SK-N-SH treated with all-trans-retinoic acid at 6 μM for 48 hours (cell line): ENCODE data around the gene MEIS1.
A peak's percentile ranks its signal among the peaks of the same experiment; 100 is the strongest.

Experiments used
- ATAC-seq: fragments of 200-7000 bp; cut with Tn5 transposase; 3 replicates; pipeline ENCODE4 v1.9.1; 2020; ENCODE audit warnings: mild to moderate bottlenecking, moderate library complexity
- ARNTL ChIP-seq: fragments of 450-650 bp; formaldehyde crosslinking; IDR thresholded peaks from 2 replicates; pipeline ENCODE4 v1.5.0; 2020; ENCODE audit warnings: low read depth, mild to moderate bottlenecking, moderate library complexity, borderline replicate concordance
- BACH2 ChIP-seq: fragments of 250-450 bp; sonication (Bioruptor Pico); IDR thresholded peaks from 2 replicates; pipeline ENCODE4 v1.9.0; 2021; ENCODE audit warnings: mild to moderate bottlenecking, borderline replicate concordance
- CREB5 ChIP-seq: fragments of 250-450 bp; sonication (Bioruptor Pico); IDR thresholded peaks from 2 replicates; pipeline ENCODE4 v1.5.1; 2020; ENCODE audit warnings: low read depth, mild to moderate bottlenecking, moderate library complexity
- CSDC2 ChIP-seq: fragments of 250-450 bp; sonication (Bioruptor Pico); IDR thresholded peaks from 2 replicates; pipeline ENCODE4 v1.5.0; 2020; ENCODE audit warnings: mild to moderate bottlenecking, moderate library complexity
- CSRNP3 ChIP-seq: fragments of 250-450 bp; sonication (Bioruptor Pico); IDR thresholded peaks from 2 replicates; pipeline ENCODE4 v1.5.1; 2021; ENCODE audit warnings: mild to moderate bottlenecking, moderate library complexity
- ESRRG ChIP-seq: fragments of 250-450 bp; sonication (Bioruptor Pico); IDR thresholded peaks from 2 replicates; pipeline ENCODE4 v1.6.1; 2021; ENCODE audit warnings: mild to moderate bottlenecking
- GLIS3 ChIP-seq: fragments of 250-450 bp; sonication (Bioruptor Pico); IDR thresholded peaks from 2 replicates; pipeline ENCODE4 v1.5.0; 2020; ENCODE audit warnings: mild to moderate bottlenecking, moderate library complexity
- ISL1 ChIP-seq: fragments of 250-450 bp; sonication (Bioruptor Pico); IDR thresholded peaks from 2 replicates; pipeline ENCODE4 v2.1.2; 2022; ENCODE audit warnings: mild to moderate bottlenecking, moderate library complexity
- OSR1 ChIP-seq: fragments of 250-450 bp; sonication (Bioruptor Pico); IDR thresholded peaks from 2 replicates; pipeline ENCODE4 v1.8.0; 2022; ENCODE audit warnings: moderate library complexity, mild to moderate bottlenecking, inconsistent platforms
- PATZ1 ChIP-seq: fragments of 250-450 bp; sonication (Bioruptor Pico); IDR thresholded peaks from 2 replicates; pipeline ENCODE4 v1.8.0; 2020; ENCODE audit warnings: mild to moderate bottlenecking, moderate library complexity, borderline replicate concordance
- POU6F1 ChIP-seq: fragments of 250-450 bp; sonication (Bioruptor Pico); IDR thresholded peaks from 2 replicates; pipeline ENCODE4 v1.8.0; 2021; ENCODE audit warnings: low read depth, mild to moderate bottlenecking, moderate library complexity, borderline replicate concordance
- RARB ChIP-seq: fragments of 250-450 bp; sonication (Bioruptor Pico); IDR thresholded peaks from 2 replicates; pipeline ENCODE4 v1.8.0; 2021; ENCODE audit warnings: mild to moderate bottlenecking, moderate library complexity
- TCF4 ChIP-seq: fragments of 250-450 bp; sonication (Bioruptor Pico); IDR thresholded peaks from 2 replicates; pipeline ENCODE4 v1.8.0; 2021; ENCODE audit warnings: mild to moderate bottlenecking, moderate library complexity, borderline replicate concordance
- TOX ChIP-seq: fragments of 250-450 bp; sonication (Bioruptor Pico); IDR thresholded peaks from 2 replicates; pipeline ENCODE4 v1.8.0; 2021; ENCODE audit warnings: mild to moderate bottlenecking, moderate library complexity, borderline replicate concordance
- ZC3H10 ChIP-seq: fragments of 250-450 bp; sonication (Bioruptor Pico); IDR thresholded peaks from 2 replicates; pipeline ENCODE4 v1.5.1; 2021; ENCODE audit warnings: mild to moderate bottlenecking, moderate library complexity
- ZFP3 ChIP-seq: fragments of 250-450 bp; sonication (Bioruptor Pico); IDR thresholded peaks from 2 replicates; pipeline ENCODE4 v1.5.0; 2020; ENCODE audit warnings: mild to moderate bottlenecking, moderate library complexity
- ZFP30 ChIP-seq: fragments of 450-650 bp; formaldehyde crosslinking; IDR thresholded peaks from 2 replicates; pipeline ENCODE4 v1.5.0; 2022; ENCODE audit warnings: mild to moderate bottlenecking, moderate library complexity
- ZNF565 ChIP-seq: fragments of 450-650 bp; formaldehyde crosslinking; conservative IDR thresholded peaks from 2 replicates; pipeline ENCODE4 v1.5.0; 2020; ENCODE audit warnings: low read depth, mild to moderate bottlenecking, moderate library complexity
- ZNF70 ChIP-seq: fragments of 450-650 bp; formaldehyde crosslinking; IDR thresholded peaks from 2 replicates; pipeline ENCODE4 v1.5.0; 2020; ENCODE audit warnings: mild to moderate bottlenecking, moderate library complexity
- ZNF8 ChIP-seq: fragments of 450-650 bp; formaldehyde crosslinking; IDR thresholded peaks from 2 replicates; pipeline ENCODE4 v1.5.0; 2020; ENCODE audit warnings: mild to moderate bottlenecking, moderate library complexity

Gene MEIS1

GRCh38 chr2:66574701-66575624 is 140.0 kb downstream of the MEIS1 start:
- no peak for TF ChIP-seq ISL1 (CRISPR knock-in tag)
- no peak for TF ChIP-seq ZC3H10 (CRISPR knock-in tag)
- 0 out of 2 replicates have a peak, but pooled peaks have one; percentile 59 for TF ChIP-seq CSRNP3
- 0 out of 2 replicates have a peak, but pooled peaks have one; percentile 10 for TF ChIP-seq TCF4 (CRISPR knock-in tag)
- TF ChIP-seq CREB5 = no peak
- TF ChIP-seq ESRRG = no peak
- TF ChIP-seq ARNTL (CRISPR knock-in tag) = peak; percentile 52; the same call in 1 of the 2 replicates
- TF ChIP-seq CSDC2 = no peak
- ATAC-seq = peak; percentile 71

- peak; percentile 11 for ATAC-seq
- TF ChIP-seq BACH2 = no peak
- TF ChIP-seq TOX (CRISPR knock-in tag) = no peak
- 0 out of 2 replicates have a peak, but pooled peaks have one; percentile 28 for TF ChIP-seq GLIS3 (CRISPR knock-in tag)
- TF ChIP-seq ZFP30 = no peak
- no peak for TF ChIP-seq RARB
These were observed 140.8 kb downstream of the MEIS1 start for GRCh38 chr2:66575625-66576310.

GRCh38 chr2:66576311-66576560 is 141.3 kb downstream of the MEIS1 start:
- TF ChIP-seq ZNF70 (CRISPR knock-in tag) = no peak
- no peak for TF ChIP-seq ZNF565 (CRISPR knock-in tag)
- no peak for TF ChIP-seq ZNF8 (CRISPR knock-in tag)
- TF ChIP-seq CSDC2 = no peak
- TF ChIP-seq ZFP3 (CRISPR knock-in tag) = no peak
- no peak for TF ChIP-seq BACH2
- TF ChIP-seq OSR1 = no peak
- no peak for TF ChIP-seq RARB
- TF ChIP-seq PATZ1 (CRISPR knock-in tag) = no peak
- TF ChIP-seq ARNTL (CRISPR knock-in tag) = no peak
- TF ChIP-seq POU6F1 = no peak

GRCh38 chr2:66576561-66577320 is 141.8 kb downstream of the MEIS1 start:
- no peak; the same call in 2 of the 3 replicates for ATAC-seq
- TF ChIP-seq OSR1 = no peak

More at GRCh38 chr2:66576311-66576560, 141.3 kb downstream of the MEIS1 start:
- ATAC-seq = no peak; the same call in 2 of the 3 replicates
